PC-9 (cell line): Measurements from ENCODE around the gene ANO4.

Experiments used
- EZH2 ChIP-seq: fragments of 200-600 bp; sonication (generic); IDR thresholded peaks from 2 replicates; pipeline ENCODE4 v1.8.0; 2017; ENCODE audit warnings: antibody characterized with exemption, low read depth
- TF ChIP-seq, protein P1 (sequence below): fragments of 200-600 bp; sonication (generic); conservative IDR thresholded peaks from 2 replicates; pipeline ENCODE4 v1.6.1; 2017; ENCODE audit warnings: mixed run types, antibody characterized with exemption, mild to moderate bottlenecking, moderate library complexity

DNA sequence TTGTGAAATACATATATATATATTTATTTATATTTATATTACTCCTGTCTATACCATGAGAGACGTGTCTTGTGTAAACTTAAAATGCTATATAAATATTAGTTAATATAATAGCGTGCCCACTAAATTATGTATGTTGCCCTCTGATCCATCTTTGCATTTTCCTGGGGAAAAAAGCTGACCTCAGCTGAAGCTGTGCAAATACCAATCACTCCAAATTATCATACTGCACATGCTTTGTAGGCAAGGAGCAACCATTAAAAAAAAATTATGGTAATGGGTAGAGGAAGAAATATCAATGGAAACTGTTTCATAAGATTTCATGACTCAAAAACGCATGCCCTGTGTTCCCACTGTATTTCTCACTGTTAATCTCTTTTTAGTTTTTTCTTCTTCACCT, 179.8 kb downstream of the ANO4 start:
- TF ChIP-seq, protein P1, sequence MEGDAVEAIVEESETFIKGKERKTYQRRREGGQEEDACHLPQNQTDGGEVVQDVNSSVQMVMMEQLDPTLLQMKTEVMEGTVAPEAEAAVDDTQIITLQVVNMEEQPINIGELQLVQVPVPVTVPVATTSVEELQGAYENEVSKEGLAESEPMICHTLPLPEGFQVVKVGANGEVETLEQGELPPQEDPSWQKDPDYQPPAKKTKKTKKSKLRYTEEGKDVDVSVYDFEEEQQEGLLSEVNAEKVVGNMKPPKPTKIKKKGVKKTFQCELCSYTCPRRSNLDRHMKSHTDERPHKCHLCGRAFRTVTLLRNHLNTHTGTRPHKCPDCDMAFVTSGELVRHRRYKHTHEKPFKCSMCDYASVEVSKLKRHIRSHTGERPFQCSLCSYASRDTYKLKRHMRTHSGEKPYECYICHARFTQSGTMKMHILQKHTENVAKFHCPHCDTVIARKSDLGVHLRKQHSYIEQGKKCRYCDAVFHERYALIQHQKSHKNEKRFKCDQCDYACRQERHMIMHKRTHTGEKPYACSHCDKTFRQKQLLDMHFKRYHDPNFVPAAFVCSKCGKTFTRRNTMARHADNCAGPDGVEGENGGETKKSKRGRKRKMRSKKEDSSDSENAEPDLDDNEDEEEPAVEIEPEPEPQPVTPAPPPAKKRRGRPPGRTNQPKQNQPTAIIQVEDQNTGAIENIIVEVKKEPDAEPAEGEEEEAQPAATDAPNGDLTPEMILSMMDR, result no peak
- no peak for TF ChIP-seq EZH2
